ENCODE data around the gene MAGI2.

MAGI2 gene

DNA sequence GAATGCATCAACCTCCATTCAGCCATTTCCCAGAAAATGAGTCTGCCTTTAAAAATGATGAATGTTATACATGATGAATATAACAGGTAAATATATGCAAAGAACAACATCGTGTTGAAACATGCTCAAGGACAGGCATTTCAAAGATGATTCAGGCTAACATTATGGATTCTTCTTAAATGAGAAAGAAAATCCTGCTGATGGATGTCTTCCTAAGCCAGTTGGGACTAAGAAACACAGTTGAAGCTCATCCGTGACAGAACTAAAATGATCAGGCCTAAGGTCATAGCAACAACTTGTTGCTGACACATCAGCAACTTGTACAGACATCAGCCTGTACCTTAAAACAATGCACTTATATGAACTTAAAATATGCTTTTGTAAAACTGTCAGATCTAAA, 267.9 kb downstream of the MAGI2 start:
- TF ChIP-seq, protein P1, sequence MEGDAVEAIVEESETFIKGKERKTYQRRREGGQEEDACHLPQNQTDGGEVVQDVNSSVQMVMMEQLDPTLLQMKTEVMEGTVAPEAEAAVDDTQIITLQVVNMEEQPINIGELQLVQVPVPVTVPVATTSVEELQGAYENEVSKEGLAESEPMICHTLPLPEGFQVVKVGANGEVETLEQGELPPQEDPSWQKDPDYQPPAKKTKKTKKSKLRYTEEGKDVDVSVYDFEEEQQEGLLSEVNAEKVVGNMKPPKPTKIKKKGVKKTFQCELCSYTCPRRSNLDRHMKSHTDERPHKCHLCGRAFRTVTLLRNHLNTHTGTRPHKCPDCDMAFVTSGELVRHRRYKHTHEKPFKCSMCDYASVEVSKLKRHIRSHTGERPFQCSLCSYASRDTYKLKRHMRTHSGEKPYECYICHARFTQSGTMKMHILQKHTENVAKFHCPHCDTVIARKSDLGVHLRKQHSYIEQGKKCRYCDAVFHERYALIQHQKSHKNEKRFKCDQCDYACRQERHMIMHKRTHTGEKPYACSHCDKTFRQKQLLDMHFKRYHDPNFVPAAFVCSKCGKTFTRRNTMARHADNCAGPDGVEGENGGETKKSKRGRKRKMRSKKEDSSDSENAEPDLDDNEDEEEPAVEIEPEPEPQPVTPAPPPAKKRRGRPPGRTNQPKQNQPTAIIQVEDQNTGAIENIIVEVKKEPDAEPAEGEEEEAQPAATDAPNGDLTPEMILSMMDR (IDR thresholded peaks at IDR 0.05; ENCODE audit: low read depth, low read length), result no peak

DNA sequence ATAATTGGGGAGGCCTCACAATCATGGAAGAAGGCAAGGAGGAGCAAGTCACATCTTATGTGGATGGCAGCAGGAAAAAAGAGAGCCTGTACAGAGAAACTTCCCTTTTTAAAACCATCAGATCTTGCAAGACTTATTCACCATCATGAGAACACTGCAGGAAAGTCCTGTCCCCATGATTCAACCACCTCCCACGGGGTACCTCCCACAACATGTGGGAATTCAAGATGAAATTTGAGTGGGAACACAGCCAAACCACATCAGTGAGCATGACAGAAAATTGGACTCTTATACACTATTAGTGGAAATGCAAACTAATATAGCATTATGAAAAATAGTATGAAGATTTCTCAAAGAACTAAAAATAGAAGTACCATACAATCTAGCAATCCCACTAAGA, 271.2 kb downstream of the MAGI2 start:
- TF ChIP-seq, protein P1 (IDR thresholded peaks at IDR 0.05; ENCODE audit: low read depth, low read length), result no peak

More for the DNA sequence above, 267.9 kb downstream of the MAGI2 start:
- H3K4me3 ChIP-seq (ENCODE audit: low read depth, low read length), result no peak overlapping the region

DNA sequence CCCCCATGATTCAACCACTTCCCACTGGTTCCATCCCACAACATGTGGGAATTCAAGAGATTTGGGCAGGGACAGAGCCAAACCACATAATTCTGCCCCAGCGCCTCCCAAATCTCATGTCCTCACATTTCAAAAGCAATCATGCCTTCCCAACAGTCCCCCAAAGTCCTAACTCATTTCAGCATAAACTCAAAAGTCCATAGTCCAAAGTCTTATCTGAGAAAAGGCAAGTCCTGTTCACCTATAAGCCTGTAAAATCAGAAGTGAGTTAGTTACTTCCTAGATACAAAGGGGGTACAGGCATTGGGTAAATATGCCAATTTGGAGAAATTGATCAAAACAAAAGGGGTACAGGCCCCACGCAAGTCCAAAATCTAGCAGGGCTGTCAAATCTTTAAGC, 272.9 kb downstream of the MAGI2 start:
- TF ChIP-seq, protein P1 (IDR thresholded peaks at IDR 0.05; ENCODE audit: low read depth, low read length), result no peak
- H3K4me3 ChIP-seq (ENCODE audit: low read depth, low read length), result no peak overlapping the region

More for the DNA sequence above, 271.2 kb downstream of the MAGI2 start:
- H3K4me3 ChIP-seq (ENCODE audit: low read depth, low read length), result no peak overlapping the region

DNA sequence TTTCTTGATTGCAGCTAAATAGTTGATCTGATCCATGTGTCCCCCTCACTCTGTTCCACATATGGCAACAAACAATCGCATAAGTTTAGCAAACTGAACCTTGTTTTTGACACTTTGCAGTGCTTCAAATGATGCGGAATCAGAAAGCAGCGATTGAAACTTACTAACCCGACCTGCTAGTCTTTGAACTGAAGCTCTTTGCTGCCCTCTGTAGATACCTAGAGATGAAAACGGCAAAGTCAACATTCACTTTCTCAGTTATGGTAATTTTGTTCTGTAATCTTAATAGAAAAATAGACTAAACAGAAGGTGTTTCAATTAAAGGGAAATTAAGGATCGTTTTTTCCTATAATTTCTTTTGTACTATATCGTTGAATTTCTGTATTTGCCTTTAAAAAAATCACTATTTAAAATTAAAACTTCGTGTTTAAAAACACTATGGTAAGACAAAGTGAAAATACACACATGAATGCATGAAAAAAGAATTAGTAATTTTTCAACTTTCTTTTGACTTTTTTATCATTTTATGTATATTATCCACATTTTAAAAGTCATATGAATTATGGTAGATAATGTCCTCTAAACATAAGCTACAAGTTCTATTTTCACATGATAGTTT, 276.5 kb downstream of the MAGI2 start:
- TF ChIP-seq, protein P1 (IDR thresholded peaks at IDR 0.05; ENCODE audit: low read depth, low read length), result peak; percentile 48
- H3K4me3 ChIP-seq (ENCODE audit: low read depth, low read length), result no peak overlapping the region

DNA sequence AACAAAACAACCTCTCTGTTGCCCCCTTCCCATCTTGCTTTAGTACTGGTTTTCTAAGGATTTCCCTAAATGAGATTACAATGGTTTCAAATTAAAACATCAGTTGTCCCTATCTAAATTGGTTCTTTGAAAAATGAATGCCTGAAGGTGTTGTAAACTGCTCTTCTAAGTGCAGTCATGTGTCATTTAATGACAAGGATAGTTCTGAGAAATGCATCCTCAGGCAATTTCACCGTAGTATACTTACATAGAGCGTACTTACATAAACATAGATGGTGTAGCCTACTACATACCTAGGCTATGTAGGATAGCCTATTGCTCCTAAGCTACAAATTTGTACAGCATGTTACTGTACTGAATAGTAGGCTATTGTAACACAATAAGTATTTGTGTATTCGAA, 278.1 kb downstream of the MAGI2 start:
- H3K4me3 ChIP-seq (ENCODE audit: low read depth, low read length), result no peak overlapping the region
- TF ChIP-seq, protein P1 (IDR thresholded peaks at IDR 0.05; ENCODE audit: low read depth, low read length), result no peak

DNA sequence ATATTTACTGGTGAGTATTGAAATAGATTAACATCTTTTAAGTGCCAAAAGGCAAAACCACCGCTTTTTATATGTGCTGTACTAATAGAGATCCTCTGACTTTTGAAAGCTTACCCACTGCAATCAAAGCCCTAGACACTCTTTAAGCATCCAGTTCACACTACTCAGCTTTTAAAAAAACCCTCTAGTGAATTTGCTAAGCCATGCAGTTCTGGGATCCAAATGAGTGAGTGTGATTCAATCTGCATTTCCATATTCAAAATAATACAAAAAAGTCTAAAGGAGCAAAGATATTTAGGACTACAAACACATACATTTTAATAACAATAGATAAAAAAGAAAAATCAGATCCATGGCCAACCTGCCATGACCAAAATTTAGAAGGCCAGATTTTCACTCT, 288.2 kb downstream of the MAGI2 start:
- TF ChIP-seq, protein P1 (IDR thresholded peaks at IDR 0.05; ENCODE audit: low read depth, low read length), result no peak
- no peak overlapping the region for H3K4me3 ChIP-seq (ENCODE audit: low read depth, low read length)

DNA sequence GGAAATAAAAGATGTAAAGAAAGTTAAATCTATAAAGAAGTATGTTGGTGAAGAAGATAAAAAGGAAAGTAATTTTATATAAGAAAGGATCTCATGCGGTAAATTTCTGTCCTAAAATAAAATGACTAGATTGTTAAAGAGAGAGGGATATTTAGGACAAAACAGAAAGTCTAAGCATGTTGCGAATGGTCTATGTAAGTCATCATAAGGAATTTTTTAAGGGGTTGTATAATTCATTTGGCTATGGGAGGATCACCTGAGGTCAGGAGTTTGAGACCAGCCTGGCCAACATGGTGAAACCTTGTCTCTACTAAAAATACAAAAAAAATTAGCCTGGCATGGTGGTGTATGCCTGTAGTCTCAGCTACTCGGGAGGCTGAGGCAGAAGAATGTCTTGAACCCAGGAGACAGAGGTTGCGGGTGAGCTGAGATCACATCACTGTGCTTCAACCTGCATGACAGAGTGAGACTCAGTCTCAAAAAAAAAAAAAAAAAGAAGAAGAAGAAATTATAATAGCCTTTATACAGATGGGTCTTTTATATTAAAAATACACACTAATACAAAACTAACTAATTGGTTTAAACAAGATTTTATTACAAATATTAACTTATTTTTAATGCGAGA, 294.3 kb downstream of the MAGI2 start:
- TF ChIP-seq, protein P1 (IDR thresholded peaks at IDR 0.05; ENCODE audit: low read depth, low read length), result no peak
- no peak overlapping the region for H3K4me3 ChIP-seq (ENCODE audit: low read depth, low read length)
